HL-60/S4 (cell line): ENCODE measurements around the gene WBP1.

ENCODE experiments used
- in situ Hi-C: fragments of 300-500 bp; cut with MboI; formaldehyde crosslinking; loops from 2 replicates; pipeline ENCODE4 v1.14.3; 2022; ENCODE audit warnings: low sequenced_read_pairs

Gene WBP1

DNA sequence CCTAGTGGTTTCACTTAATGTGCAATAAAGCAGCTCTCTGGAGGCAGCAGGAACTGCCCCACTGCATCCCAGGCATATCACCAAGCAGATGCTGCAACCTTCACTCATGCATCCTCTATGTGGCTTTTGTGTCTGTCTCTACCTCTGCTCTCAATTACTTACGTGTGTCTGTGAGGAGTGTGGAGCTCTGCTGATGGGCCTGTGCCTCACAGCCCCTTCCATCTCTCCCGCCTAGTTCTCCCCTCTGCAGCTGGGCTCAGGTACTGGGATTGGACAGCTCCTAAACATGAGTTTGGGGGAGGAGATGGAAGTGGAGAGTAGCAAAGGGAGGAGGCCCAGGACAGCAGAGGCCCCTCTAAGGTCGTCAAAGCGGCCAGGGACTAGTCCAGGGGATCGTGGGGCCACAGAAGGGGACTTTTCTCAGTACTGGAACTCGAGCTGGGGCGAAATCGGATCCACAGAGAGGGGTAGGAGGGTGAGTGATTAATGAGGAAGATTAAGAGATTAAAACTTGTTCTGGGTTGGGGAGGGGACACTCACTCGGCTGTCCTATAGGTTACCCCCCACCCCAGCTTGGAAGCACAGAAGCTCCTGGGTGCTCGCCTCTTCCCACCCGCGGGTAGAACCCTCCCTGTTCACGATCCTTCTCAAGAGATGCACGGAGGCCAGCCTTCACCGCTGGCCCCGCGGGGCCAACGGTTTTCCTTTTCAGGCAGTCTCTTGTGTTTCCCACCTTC lies 43.3 kb downstream of the WBP1 start:
- in situ Hi-C loops: no loop called here

DNA sequence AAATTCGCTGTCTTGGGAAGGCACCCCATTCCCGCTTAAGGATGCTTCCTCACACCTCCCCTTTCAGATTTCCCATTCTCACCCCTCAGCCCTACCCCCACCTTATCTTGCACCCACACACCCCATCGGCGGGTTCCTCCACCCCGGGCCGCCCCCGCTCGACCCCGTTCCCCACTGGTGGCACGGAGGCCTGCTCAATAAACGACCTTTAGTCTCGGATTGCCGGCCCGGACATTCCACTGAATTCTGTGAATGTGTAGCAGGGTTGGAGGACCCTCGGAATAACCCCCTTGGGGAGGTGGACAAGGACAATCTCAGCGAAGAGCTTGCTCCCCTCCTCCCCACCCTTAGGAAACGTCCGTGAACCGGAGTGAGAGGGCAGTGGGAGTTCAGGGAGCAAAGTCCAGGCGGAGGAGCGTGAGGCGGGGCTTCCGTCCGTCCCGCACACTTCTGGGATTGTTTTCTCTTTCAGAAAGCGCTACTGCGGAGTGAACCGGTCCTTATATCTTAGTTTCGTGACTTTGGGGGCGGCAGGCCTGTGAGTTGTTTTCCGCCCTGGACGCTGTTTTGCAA lies 44.0 kb downstream of the WBP1 start:
- in situ Hi-C loops: no loop called here

DNA sequence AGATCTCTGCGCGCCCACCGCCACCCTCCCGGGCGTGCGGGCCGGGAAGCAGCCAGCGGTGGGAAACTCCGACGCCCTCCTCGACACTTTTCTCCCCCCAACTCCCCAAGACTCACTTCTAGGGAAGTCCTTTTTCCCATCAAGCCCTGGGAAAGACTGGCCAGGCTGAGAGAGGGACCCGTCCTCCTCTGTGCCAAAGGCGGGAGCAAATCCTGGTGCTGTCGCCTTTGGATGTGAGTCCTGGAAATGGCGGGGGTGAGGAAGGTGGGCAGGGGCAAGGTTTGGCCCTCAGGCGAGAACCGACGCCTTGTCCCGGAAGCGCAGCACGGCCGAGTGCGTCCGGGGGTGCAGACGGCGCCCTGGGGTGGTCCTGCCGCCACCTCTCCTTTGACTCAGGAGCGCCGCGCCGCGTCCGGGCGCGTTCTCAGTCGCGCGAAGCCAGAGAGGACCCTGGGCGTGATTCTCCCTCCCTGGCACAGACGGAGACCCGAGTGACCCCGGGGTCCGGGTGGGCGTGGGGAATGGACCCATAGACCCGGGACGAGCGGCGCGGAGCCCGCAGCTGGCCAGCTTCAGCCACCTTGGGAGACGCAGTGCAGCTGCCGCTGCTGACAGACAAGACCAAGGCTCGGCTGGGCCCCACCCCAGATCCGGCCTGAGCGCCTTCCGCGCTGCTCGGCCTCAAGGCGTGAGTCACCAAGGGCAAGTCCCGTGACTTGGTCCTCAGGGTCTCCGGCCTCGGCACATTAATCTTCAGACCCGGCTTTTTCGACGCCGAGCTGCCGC lies 44.7 kb downstream of the WBP1 start:
- in situ Hi-C loops: no loop called here

DNA sequence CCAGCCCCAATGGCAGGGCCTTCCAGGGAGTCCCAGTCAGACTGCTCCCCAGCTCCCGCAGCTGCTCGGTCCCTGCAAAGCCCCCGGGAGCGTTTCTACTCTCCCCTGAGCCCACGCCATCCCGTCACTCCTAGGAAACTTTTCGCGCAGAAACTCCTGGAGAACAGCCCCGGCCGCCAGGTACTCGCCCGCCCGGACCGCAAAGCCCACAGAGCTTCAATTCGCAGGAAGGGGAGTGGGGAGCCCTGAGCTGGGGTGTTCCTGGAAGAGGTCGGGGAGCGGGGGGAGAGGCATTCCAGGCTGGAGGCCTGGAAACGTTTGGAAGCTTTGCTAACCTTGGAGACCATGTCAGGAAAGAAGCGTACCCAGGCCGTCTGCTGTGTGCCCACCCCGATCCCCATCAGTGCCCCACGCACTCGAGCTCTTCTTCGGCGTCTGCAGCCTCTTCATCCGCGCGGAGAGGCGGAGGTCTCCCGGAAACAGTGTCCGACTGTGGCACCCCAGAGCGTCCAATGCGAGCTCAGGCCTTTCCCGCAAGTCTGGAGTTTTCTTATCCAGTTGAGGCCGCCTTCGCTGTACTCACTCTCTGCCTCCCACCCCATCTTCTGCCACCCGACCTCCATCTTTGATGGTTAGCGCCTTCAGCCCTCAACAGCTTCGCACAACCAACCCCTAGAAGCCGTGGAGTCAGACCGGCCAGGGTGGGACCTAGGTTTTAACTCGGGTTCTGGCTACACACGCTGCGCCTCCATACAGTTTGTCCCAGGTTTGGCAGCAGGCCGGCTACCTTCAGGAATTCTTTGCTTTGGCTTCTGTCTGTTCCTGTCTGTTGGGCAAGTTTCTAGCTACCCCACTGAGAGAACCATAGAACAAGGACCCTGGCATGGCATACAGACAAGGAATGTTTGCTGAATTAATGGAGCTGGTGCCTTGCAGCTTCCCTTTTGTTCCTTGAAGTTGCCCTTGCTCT lies 45.6 kb downstream of the WBP1 start:
- in situ Hi-C loops: no loop called here

DNA sequence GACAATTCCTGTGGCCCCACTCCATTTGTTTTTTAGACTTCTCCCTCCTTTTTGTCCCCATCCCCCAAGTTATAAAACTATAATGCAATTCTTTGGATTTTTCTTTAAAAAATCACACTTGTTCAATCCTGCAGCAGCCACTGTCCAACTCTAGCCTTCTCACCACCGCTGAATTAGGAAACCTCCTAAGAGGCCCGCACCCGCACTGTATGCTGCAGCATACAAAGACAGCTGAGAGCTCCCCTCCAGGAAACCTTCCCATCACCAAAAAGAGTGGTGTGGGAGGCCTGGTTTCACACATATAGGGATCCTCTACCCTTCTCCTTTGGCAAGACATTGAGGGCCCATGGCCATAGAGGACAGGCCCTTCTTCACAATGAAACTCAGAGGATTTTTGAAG lies 46.4 kb downstream of the WBP1 start:
- in situ Hi-C loops: no loop called here

DNA sequence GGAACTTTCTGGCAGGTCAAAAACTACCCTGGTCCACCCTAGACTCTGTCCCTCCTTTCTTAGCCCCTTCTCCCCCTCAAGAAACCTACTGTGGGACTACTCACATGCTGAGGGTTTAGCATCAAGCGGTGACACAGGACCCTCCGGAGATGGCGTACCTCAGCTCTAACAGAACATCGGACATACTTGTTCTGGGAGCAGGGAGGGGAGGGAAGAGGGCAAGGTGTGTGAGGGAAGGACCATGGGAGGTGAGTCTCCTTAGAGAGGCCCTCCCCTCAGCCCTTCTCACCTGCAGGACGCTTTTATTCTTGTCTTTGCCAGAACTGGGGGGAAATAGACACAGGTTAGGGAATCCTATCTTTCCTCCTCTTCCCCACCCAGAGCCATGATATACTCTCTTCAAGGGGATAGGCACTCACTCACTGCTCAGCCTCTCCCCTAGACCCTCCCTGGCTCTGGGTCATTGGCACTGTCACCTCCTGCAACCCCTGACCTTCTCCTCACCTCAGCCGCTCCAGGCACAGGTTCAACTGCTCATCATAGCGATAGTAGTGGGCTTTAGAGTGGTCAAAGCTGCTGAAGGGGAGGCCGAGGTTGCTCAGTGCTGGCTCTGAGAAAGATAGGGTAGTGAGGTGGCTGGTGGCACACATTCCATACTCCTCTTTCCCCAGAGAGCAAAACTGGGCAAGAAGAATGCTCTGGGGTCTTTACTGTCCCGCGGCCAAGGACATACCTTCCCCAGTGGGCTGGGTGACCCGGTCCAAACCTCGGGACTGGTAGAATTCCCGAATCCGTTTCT lies 47.4 kb downstream of the WBP1 start:
- in situ Hi-C loops: no loop called here

DNA sequence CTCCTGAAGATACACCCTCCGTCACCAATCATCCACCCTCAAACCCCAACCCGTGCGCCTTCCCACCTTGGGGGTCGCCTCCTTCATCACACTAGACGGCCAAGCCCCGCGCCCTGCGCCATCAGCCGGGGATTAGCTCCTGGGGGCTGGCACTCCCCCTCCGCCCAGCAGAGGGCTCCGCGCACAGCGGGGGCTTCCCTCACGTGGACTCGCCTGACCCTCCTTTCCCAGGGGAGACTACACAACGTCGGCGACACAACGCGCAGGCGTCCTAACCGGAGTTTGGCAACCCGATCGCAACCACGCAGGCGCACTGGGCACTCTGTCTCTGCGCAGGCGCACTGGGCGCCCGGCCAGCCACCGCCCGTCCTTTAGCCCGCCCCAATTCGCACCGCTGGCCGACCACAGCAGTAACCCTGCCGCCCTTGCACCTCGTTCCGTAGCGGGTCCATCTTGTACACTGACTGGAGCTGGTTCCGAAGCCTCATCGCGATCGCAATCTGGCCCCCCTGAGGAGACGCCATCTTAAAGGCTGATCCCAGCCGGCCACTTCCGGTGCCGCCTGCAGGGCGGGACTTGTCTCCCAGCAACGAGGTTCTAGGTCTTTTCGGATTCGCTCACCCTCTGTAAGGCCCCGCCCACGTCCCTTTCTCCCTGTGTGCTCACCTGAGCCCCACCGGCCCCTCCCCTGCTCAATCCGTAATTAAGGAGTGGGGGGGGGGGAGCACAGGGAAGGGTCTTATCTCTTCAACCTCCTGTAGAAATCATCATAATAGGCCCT lies 49.1 kb downstream of the WBP1 start, which contains the start of gene PCGF1:
PCGF1 (minus strand) TSS at position 551 of the 781 bp plus-strand sequence; CDS start at position 524, 27 bp downstream.
- in situ Hi-C loops: no loop called here

DNA sequence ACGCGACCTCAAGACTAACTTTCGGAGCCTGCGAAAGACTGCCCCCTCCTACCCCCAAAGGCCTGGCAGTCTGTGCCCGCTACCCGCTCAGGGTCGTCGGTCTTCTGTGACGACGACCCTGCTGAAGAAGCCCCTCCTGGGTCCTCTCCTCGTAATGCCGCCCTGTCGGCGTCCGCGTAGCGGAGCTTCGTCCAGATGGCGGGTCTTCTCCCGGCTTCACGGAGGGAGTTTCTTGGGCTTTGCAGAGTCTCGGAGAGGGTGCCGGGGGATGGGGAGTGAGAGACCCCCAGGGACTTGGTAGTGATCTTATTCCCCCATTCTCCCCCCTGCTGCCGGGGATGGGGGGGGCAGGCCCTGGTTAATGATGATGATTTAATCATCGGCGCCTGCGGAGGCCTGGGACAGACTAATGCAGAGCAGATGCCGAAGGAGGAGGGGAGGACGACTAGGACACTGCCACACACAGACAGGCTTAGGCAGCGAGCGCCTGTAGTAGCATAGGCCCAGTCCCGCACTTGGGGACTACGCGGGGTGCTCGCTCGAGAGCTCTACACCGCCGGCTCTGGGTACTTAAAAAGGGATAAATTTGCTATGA lies 49.8 kb downstream of the WBP1 start:
- in situ Hi-C loops: no loop called here

DNA sequence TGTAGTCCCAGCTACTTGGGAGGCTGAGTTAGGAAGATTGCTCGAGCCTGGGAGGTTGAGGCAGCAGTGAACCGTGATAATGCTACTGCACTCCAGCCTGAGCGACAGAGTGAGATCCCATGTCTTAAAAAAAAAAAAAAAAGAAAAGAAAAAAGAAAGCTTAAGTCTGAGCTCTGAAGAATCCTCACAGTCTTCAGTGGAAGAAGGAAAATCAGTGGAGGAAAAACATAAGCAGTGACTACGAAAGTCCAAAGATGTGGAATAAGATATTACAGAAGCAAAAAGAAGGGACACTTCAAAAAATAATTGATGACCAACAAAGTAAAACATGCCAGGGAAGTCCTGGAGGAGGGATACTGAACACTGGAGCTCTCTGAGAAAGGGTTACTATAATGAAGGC lies 52.0 kb downstream of the WBP1 start:
- in situ Hi-C loops: no loop called here
